HL-60 (cell line): ENCODE results near the gene RNU5D-1.
A peak's percentile ranks its signal among the peaks of the same experiment; 100 is the strongest.

ENCODE experiments used
- DNase-seq, 2 experiments: peaks; one replicate each; pipeline ENCODE4 v3.0.0-alpha.2; 2010 to 2020; ENCODE audit warnings: low read depth in 1 of 2, low spot score in 1 of 2
- H3K27ac ChIP-seq: fragments of 250-450 bp; sonication (Bioruptor Pico); replicated peaks from 2 replicates; pipeline ENCODE4 v1.5.1; 2020; ENCODE audit warnings: mild to moderate bottlenecking, moderate library complexity
- H3K27me3 ChIP-seq: fragments of 250-450 bp; sonication (Bioruptor Pico); 2 replicates; pipeline ENCODE4 v1.5.1; 2021; ENCODE audit warnings: mild to moderate bottlenecking, moderate library complexity; ENCODE audit not compliant: insufficient read depth, poor library complexity, severe bottlenecking
- H3K4me3 ChIP-seq: replicated peaks from 2 replicates; pipeline ENCODE4 v1.5.1; 2011; ENCODE audit warnings: mild to moderate bottlenecking, control low read depth, low read length; ENCODE audit not compliant: insufficient read depth
- CTCF ChIP-seq: IDR thresholded peaks from one replicate; pipeline ENCODE4 v1.5.1; 2011; ENCODE audit warnings: low read length, control low read depth, inconsistent platforms; ENCODE audit not compliant: insufficient read depth
- GABPA ChIP-seq: IDR thresholded peaks from 2 replicates; pipeline ENCODE4 v1.6.1; 2012; ENCODE audit warnings: low read depth
- POLR2AphosphoS5 ChIP-seq: IDR thresholded peaks from 2 replicates; pipeline ENCODE4 v1.6.1; 2012; ENCODE audit warnings: low read depth
- REST ChIP-seq: IDR thresholded peaks from 2 replicates; pipeline ENCODE4 v1.6.1; 2012; ENCODE audit warnings: low read depth; ENCODE audit not compliant: insufficient replicate concordance
- SPI1 ChIP-seq: IDR thresholded peaks from 2 replicates; pipeline ENCODE4 v1.6.1; 2012; ENCODE audit warnings: low read depth, mild to moderate bottlenecking, borderline replicate concordance

The RNU5D-1 gene

GRCh38 chr1:44743211-44743610 lies 12.2 kb upstream of the RNU5D-1 start:
- H3K4me3 ChIP-seq: no peak overlapping the region
- no peak for DNase-seq
- TF ChIP-seq SPI1: no peak
- TF ChIP-seq GABPA: no peak
- TF ChIP-seq REST: no peak
- no peak for TF ChIP-seq CTCF
- no peak for TF ChIP-seq POLR2AphosphoS5

GRCh38 chr1:44740179-44740617 lies 9.2 kb upstream of the RNU5D-1 start:
- DNase-seq: no peak
- no peaks in the 10 kb centered on the region for H3K27me3 ChIP-seq
- H3K4me3 ChIP-seq: peak overlapping the region; percentile 70

More at GRCh38 chr1:44743211-44743610, 12.2 kb upstream of the RNU5D-1 start:
- H3K27me3 ChIP-seq: no peaks in the 10 kb centered on the region
- no peak overlapping the region for H3K27ac ChIP-seq

More at GRCh38 chr1:44740179-44740617, 9.2 kb upstream of the RNU5D-1 start:
- TF ChIP-seq POLR2AphosphoS5: no peak
- TF ChIP-seq CTCF: no peak
- no peak; the same call in 1 of the 2 replicates for TF ChIP-seq SPI1
- TF ChIP-seq GABPA: no peak
- no peak for TF ChIP-seq REST
- H3K27ac ChIP-seq: peak overlapping the region; percentile 77
